HG03196 (cell line): ENCODE data around the gene PTGIS.

Experiments
- ATAC-seq: cut with Tn5 transposase; IDR thresholded peaks from one replicate; pipeline ENCODE4 v1.9.1; 2021; ENCODE audit not compliant: unreplicated experiment

PTGIS gene

GRCh38 chr20:49501917-49502316 lies 66.0 kb downstream of the PTGIS start:
- ATAC-seq: no peak

GRCh38 chr20:49497398-49497669 lies 70.6 kb downstream of the PTGIS start:
- no peak for ATAC-seq

GRCh38 chr20:49496553-49497397 lies 71.2 kb downstream of the PTGIS start:
- no peak for ATAC-seq

GRCh38 chr20:49496043-49496442 lies 71.9 kb downstream of the PTGIS start:
- no peak for ATAC-seq

- no peak for ATAC-seq
Observed at GRCh38 chr20:49490689-49491088, 77.2 kb downstream of the PTGIS start.

- ATAC-seq: no peak
Observed at GRCh38 chr20:49489688-49490087, 78.2 kb downstream of the PTGIS start.

- ATAC-seq: no peak
Observed at GRCh38 chr20:49486064-49486463, 81.9 kb downstream of the PTGIS start.

GRCh38 chr20:49485563-49485962 lies 82.4 kb downstream of the PTGIS start:
- no peak for ATAC-seq

GRCh38 chr20:49484180-49485140 lies 83.5 kb downstream of the PTGIS start:
- no peak for ATAC-seq

GRCh38 chr20:49483696-49484123 lies 84.2 kb downstream of the PTGIS start:
- ATAC-seq: no peak

- ATAC-seq: no peak
Observed at GRCh38 chr20:49483018-49483695, 84.8 kb downstream of the PTGIS start.

- ATAC-seq: no peak
Observed at GRCh38 chr20:49482621-49483017, 85.3 kb downstream of the PTGIS start, which contains the start of gene KCNB1. TSS of gene KCNB1 (minus strand) at chr20:49482668. CDS start at chr20:49482480, 188 bp downstream.

GRCh38 chr20:49482173-49482572 lies 85.8 kb downstream of the PTGIS start:
- ATAC-seq: no peak

GRCh38 chr20:49481116-49481515 lies 86.8 kb downstream of the PTGIS start:
- ATAC-seq: no peak

- no peak for ATAC-seq
Observed at GRCh38 chr20:49480236-49480635, 87.7 kb downstream of the PTGIS start.

GRCh38 chr20:49479785-49480184 lies 88.2 kb downstream of the PTGIS start:
- no peak for ATAC-seq

- ATAC-seq: no peak
Observed at GRCh38 chr20:49478754-49479689, 88.9 kb downstream of the PTGIS start.

GRCh38 chr20:49478266-49478665 lies 89.7 kb downstream of the PTGIS start:
- no peak for ATAC-seq

- no peak for ATAC-seq
Observed at GRCh38 chr20:49477200-49477599, 90.7 kb downstream of the PTGIS start.

- no peak for ATAC-seq
Observed at GRCh38 chr20:49476016-49476355, 92.0 kb downstream of the PTGIS start.
